ENCODE data around the gene MVB12A. TPM values are rescaled to one million over a fixed set of nuclear protein-coding genes. Genes with fewer than 3 reads are reported as not detected.

MVB12A gene
- total RNA-seq, 6 experiments from 2014 or later: 45.2 to 49.2 (median 47.2) TPM

- DNase-seq: no peak
- peaks cover 7% of the 10 kb centered on the region for H3K27me3 Mint-ChIP-seq (ENCODE audit: insufficient read depth)
- H3K27ac Mint-ChIP-seq: no peak overlapping the region
- no peaks in the 10 kb centered on the region for H3K36me3 Mint-ChIP-seq (ENCODE audit: low read depth)
- no peak overlapping the region for H3K4me3 Mint-ChIP-seq
- TF ChIP-seq CTCF (IDR thresholded peaks at IDR 0.05): no peak
- peaks cover 6% of the 10 kb centered on the region; the same call in 1 of the 2 replicates for H3K4me1 Mint-ChIP-seq (ENCODE audit: low read depth)
- H3K9me3 Mint-ChIP-seq: no peaks in the 10 kb centered on the region
Measured at GRCh38 chr19:17406046-17406886, 13.6 kb upstream of the MVB12A start.

- Mint-ChIP-seq H3K4me3 (no peak overlapping the region), H3K36me3 (ENCODE audit: low read depth) (no peaks in the 10 kb centered on the region), H3K27ac (no peak overlapping the region), H3K4me1 (ENCODE audit: low read depth) (peaks cover 7% of the 10 kb centered on the region), H3K9me3 (no peaks in the 10 kb centered on the region), H3K27me3 (ENCODE audit: insufficient read depth) (peaks cover 5% of the 10 kb centered on the region)
- DNase-seq: no peak
- TF ChIP-seq CTCF (IDR thresholded peaks at IDR 0.05): no peak
Measured at GRCh38 chr19:17406887-17407196, 13.0 kb upstream of the MVB12A start.

- Mint-ChIP-seq H3K27ac (no peak overlapping the region), H3K27me3 (ENCODE audit: insufficient read depth) (peaks cover 7% of the 10 kb centered on the region), H3K9me3 (no peaks in the 10 kb centered on the region), H3K4me3 (no peak overlapping the region), H3K36me3 (ENCODE audit: low read depth) (no peaks in the 10 kb centered on the region), H3K4me1 (ENCODE audit: low read depth) (peaks cover 22% of the 10 kb centered on the region)
- no peak for DNase-seq
- TF ChIP-seq CTCF (IDR thresholded peaks at IDR 0.05): no peak
Measured at GRCh38 chr19:17409990-17410389, 9.9 kb upstream of the MVB12A start.

- no peak for TF ChIP-seq CTCF (IDR thresholded peaks at IDR 0.05)
- DNase-seq: no peak
- peak overlapping the region; percentile 84 for H3K4me3 Mint-ChIP-seq
- no peaks in the 10 kb centered on the region for H3K36me3 Mint-ChIP-seq (ENCODE audit: low read depth)
- peaks cover 30% of the 10 kb centered on the region for H3K4me1 Mint-ChIP-seq (ENCODE audit: low read depth)
- no peaks in the 10 kb centered on the region for H3K9me3 Mint-ChIP-seq
- H3K27me3 Mint-ChIP-seq (ENCODE audit: insufficient read depth): peaks cover 9% of the 10 kb centered on the region
- H3K27ac Mint-ChIP-seq: no peak overlapping the region
Measured at GRCh38 chr19:17411801-17412200, 8.0 kb upstream of the MVB12A start.

GRCh38 chr19:17414097-17414496 is 5.8 kb upstream of the MVB12A start:
- H3K4me3 Mint-ChIP-seq: no peak overlapping the region
- TF ChIP-seq CTCF (IDR thresholded peaks at IDR 0.05): no peak
- H3K4me1 Mint-ChIP-seq (ENCODE audit: low read depth): peaks cover 31% of the 10 kb centered on the region
- no peaks in the 10 kb centered on the region for H3K9me3 Mint-ChIP-seq
- DNase-seq: no peak
- H3K27me3 Mint-ChIP-seq (ENCODE audit: insufficient read depth): peaks cover 5% of the 10 kb centered on the region
- no peaks in the 10 kb centered on the region for H3K36me3 Mint-ChIP-seq (ENCODE audit: low read depth)
- no peak overlapping the region for H3K27ac Mint-ChIP-seq

Data from HFFc6 (cell line).